HCT116 (cell line): ENCODE data around the gene TMEM271. TPM values are rescaled to one million over a fixed set of nuclear protein-coding genes. Genes with fewer than 3 reads are reported as not detected.

Experiments used
- ATAC-seq: fragments of 200-7000 bp; cut with Tn5 transposase; 2 replicates; pipeline ENCODE4 v1.9.1; 2020; ENCODE audit warnings: mild to moderate bottlenecking, moderate library complexity
- BruUV-seq: library from RNA; stranded (reverse); fragments of 400-500 nt; replicated peaks from 2 replicates; lab custom pipeline; 2021; lab: Mats Ljungman, UMichigan
- CTCF ChIA-PET: fragments of 300-600 bp; sonication (Branson Sonifier 250); formaldehyde crosslinking; loops from one replicate; lab custom pipeline; 2021; ENCODE audit warnings: antibody characterized with exemption; lab: Charles Lee
- POLR2A ChIA-PET: fragments of 300-600, 350-600 bp; sonication (Branson Sonifier 250); formaldehyde crosslinking; loops from one replicate; lab custom pipeline; 2021; ENCODE audit warnings: antibody characterized with exemption; lab: Charles Lee
- RAD21 ChIA-PET, 2 experiments: fragments of 300-600 bp; sonication (Branson Sonifier 250); formaldehyde crosslinking; loops; one replicate each; lab custom pipeline; 2023; ENCODE audit warnings: low total read pairs in 2 of 2; ENCODE audit not compliant: uncharacterized antibody in 2 of 2, unreplicated experiment in 2 of 2, low non-redundant PET in 1 of 2; lab: Charles Lee
- DNase-seq: peaks from one replicate; pipeline ENCODE4 v3.0.0-alpha.2; 2010; ENCODE audit warnings: low read depth, low spot score
- H2AFZ ChIP-seq: fragments of 200-600 bp; shearing (Covaris generic), sonication (generic); 2 replicates; pipeline ENCODE4 v1.6.1; 2017; ENCODE audit warnings: low read depth, mixed run types, mixed read lengths, antibody characterized with exemption, low read length; ENCODE audit not compliant: poor library complexity, severe bottlenecking
- H3K27ac ChIP-seq: 2 replicates; pipeline ENCODE4 v1.5.1; 2012; ENCODE audit warnings: low read depth, low read length
- H3K27me3 ChIP-seq: fragments of 200-600 bp; sonication (generic); 2 replicates; pipeline ENCODE4 v1.6.1; 2016; ENCODE audit warnings: mixed run types, low read length, mixed read lengths; ENCODE audit not compliant: insufficient read depth
- H3K36me3 ChIP-seq, 2 experiments: fragments of 200-500 bp in 1 of 2; fragments of 200-600 bp in 1 of 2; sonication (Bioruptor generic) in 1 of 2; sonication (generic) in 1 of 2; 2 replicates each; pipeline versions ENCODE4 v1.5.1 to v1.6.1; 2014 to 2016; ENCODE audit warnings: low read length in 2 of 2, inconsistent platforms in 1 of 2, mixed read lengths in 1 of 2, mixed run types in 1 of 2; ENCODE audit not compliant: insufficient read depth in 2 of 2, control insufficient read depth in 1 of 2
- H3K4me1 ChIP-seq, 2 experiments: fragments of 200-600 bp in 1 of 2; sonication (generic) in 1 of 2; 2 replicates each; pipeline versions ENCODE4 v1.5.1 to v1.6.1; 2012 to 2017; ENCODE audit warnings: low read length in 2 of 2, inconsistent platforms in 1 of 2, mild to moderate bottlenecking in 1 of 2, mixed read lengths in 1 of 2, mixed run types in 1 of 2, moderate library complexity in 1 of 2; ENCODE audit not compliant: insufficient read depth in 2 of 2, control insufficient read depth in 1 of 2
- H3K4me2 ChIP-seq: fragments of 200-600 bp; sonication (generic); 2 replicates; pipeline ENCODE4 v1.6.1; 2017; ENCODE audit warnings: mixed run types, low read length, mixed read lengths
- H3K4me3 ChIP-seq, 2 experiments: fragments of 200-600 bp in 1 of 2; sonication (generic) in 1 of 2; replicated peaks in 1 of 2; 2 replicates each; pipeline ENCODE4 v1.5.1; 2011 to 2016; ENCODE audit warnings: low read length in 2 of 2, control low read depth in 1 of 2, low read depth in 1 of 2, mild to moderate bottlenecking in 1 of 2, mixed read lengths in 1 of 2, mixed run types in 1 of 2
- H3K79me2 ChIP-seq: fragments of 200-600 bp; sonication (generic); 2 replicates; pipeline ENCODE4 v1.6.1; 2017; ENCODE audit warnings: mild to moderate bottlenecking, mixed run types, low read length, moderate library complexity, mixed read lengths; ENCODE audit not compliant: insufficient read depth
- H3K9ac ChIP-seq: fragments of 200-600 bp; sonication (generic); 2 replicates; pipeline ENCODE4 v1.6.1; 2016; ENCODE audit warnings: low read length, mixed read lengths
- H3K9me2 ChIP-seq: fragments of 200-600 bp; sonication (generic), shearing (Covaris generic); 2 replicates; pipeline ENCODE4 v1.6.1; 2017; ENCODE audit warnings: mixed run types, mild to moderate bottlenecking, moderate library complexity; ENCODE audit not compliant: insufficient read depth
- H3K9me3 ChIP-seq, 2 experiments: fragments of 200-500 bp in 1 of 2; fragments of 200-600 bp in 1 of 2; sonication (Bioruptor generic) in 1 of 2; sonication (generic) in 1 of 2; 2 replicates each; pipeline ENCODE4 v1.6.1; 2014 to 2017; ENCODE audit warnings: low read length in 2 of 2, mixed read lengths in 2 of 2, inconsistent platforms in 1 of 2, low read depth in 1 of 2, mild to moderate bottlenecking in 1 of 2, mixed run types in 1 of 2, moderate library complexity in 1 of 2; ENCODE audit not compliant: control insufficient read depth in 1 of 2, insufficient read depth in 1 of 2
- H4K20me1 ChIP-seq: fragments of 200-600 bp; sonication (generic), shearing (Covaris generic); 2 replicates; pipeline ENCODE4 v1.6.1; 2017; ENCODE audit warnings: mixed run types, mild to moderate bottlenecking, moderate library complexity; ENCODE audit not compliant: insufficient read depth
- CBX3 ChIP-seq: IDR thresholded peaks from 2 replicates; pipeline ENCODE4 v1.6.1; 2012; ENCODE audit warnings: low read depth
- CEBPB ChIP-seq: IDR thresholded peaks from 2 replicates; pipeline ENCODE4 v1.6.1; 2012; ENCODE audit warnings: low read depth
- CTCF ChIP-seq, 3 experiments: fragments of 200-600 bp in 1 of 3; sonication (generic) in 1 of 3; IDR thresholded peaks in 2 of 3; conservative IDR thresholded peaks in 1 of 3; 2 replicates each; pipeline ENCODE4 v1.5.1; 2012 to 2017; ENCODE audit warnings: low read depth in 2 of 3, low read length in 2 of 3, antibody characterized with exemption in 1 of 3, borderline replicate concordance in 1 of 3, control low read depth in 1 of 3, mild to moderate bottlenecking in 1 of 3, mixed read lengths in 1 of 3, mixed run types in 1 of 3, moderate library complexity in 1 of 3; ENCODE audit not compliant: insufficient read depth in 1 of 3
- EGR1 ChIP-seq: IDR thresholded peaks from 2 replicates; pipeline ENCODE4 v1.6.1; 2012; ENCODE audit warnings: low read depth
- ELF1 ChIP-seq: IDR thresholded peaks from 2 replicates; pipeline ENCODE4 v1.6.1; 2012; ENCODE audit warnings: low read depth, borderline replicate concordance
- FOSL1 ChIP-seq: IDR thresholded peaks from 2 replicates; pipeline ENCODE4 v1.6.1; 2012; ENCODE audit warnings: low read depth
- JUND ChIP-seq: IDR thresholded peaks from 2 replicates; pipeline ENCODE4 v1.6.1; 2012
- MAX ChIP-seq: IDR thresholded peaks from 2 replicates; pipeline ENCODE4 v1.6.1; 2012
- POLR2AphosphoS5 ChIP-seq: IDR thresholded peaks from 2 replicates; pipeline ENCODE4 v1.6.1; 2011; ENCODE audit warnings: mild to moderate bottlenecking, low read depth, low read length, moderate library complexity
- SP1 ChIP-seq: IDR thresholded peaks from 2 replicates; pipeline ENCODE4 v1.6.1; 2012; ENCODE audit warnings: low read depth
- TCF7L2 ChIP-seq: IDR thresholded peaks from 2 replicates; pipeline ENCODE4 v1.7.0; 2011; ENCODE audit warnings: borderline replicate concordance, inconsistent platforms; ENCODE audit not compliant: insufficient read depth, insufficient read length; ENCODE audit errors: extremely low read depth
- YY1 ChIP-seq: IDR thresholded peaks from 2 replicates; pipeline ENCODE4 v1.6.1; 2011; ENCODE audit warnings: low read length, low read depth, moderate library complexity, mild to moderate bottlenecking; ENCODE audit not compliant: insufficient replicate concordance; ENCODE audit errors: extremely low read depth
- ZFX ChIP-seq: fragments of 450-650 bp; IDR thresholded peaks from 2 replicates; pipeline ENCODE4 v1.6.1; 2017
- ZNF274 ChIP-seq: fragments of 200-500 bp; sonication (Bioruptor generic); IDR thresholded peaks from 2 replicates; pipeline ENCODE4 v1.6.1; 2014; ENCODE audit warnings: mild to moderate bottlenecking, low read depth, low read length, inconsistent platforms
- intact Hi-C: fragments of 100-400 bp; cut with micrococcal nuclease; formaldehyde crosslinking; loops from 2 replicates; pipeline ENCODE4 v1.10.0; 2022
- total RNA-seq: library from RNA; stranded (reverse); gene quantifications from one replicate; pipeline ENCODE4 v1.2.1, GENCODE V29; 2021; ENCODE audit not compliant: unreplicated experiment
- TF ChIP-seq, protein P1 (sequence below): IDR thresholded peaks from 2 replicates; pipeline ENCODE4 v1.6.1; 2012

The TMEM271 gene
- total RNA-seq, 1 experiment from 2014 or later: not detected

DNA sequence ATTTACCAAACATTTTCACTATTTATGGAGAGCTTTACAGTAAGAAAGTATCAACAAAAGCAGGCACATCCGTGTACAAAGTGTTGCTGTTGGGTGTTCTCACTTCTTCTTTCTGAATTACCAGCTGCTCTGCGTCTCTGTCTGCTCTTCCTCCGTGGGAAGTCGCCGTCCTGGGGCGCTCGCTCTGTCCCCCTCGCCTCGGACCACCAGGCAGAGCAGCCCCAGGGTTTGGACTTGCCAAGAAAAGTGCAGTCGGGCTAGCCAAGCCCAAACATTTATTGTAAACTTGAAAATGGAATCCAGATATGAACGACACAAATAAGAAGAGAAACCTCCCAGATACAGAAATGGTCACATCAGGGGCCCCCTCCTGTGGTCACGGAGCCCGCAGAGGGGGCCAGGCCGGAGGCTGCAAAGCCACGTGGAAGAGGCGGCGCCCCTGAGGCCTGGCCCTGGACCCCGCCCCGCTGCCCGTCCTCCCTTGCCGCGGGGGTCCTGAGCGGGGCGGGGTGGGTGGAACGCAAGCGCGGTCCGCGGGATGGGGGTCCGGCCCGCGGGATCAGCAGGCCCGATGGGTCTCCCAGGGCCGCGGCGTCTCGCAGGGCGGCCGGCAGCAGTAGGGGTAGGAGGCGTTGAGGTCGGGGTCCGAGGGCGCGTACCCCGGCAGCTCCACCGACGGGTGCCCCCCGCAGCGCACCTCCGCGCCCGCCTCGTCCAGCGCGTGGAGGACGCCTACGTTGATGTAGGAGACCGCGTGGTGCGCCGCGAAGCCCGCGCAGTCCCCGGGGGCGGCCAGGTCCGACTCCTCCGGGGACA lies 1.5 kb downstream of the TMEM271 start:
- ATAC-seq (no peak), DNase-seq (no peak)
- Histone ChIP-seq H3K27ac (no peak overlapping the region), H3K4me3 (no peak overlapping the region), H3K4me2 (no peak overlapping the region), H2AFZ (no peak overlapping the region), H3K79me2 (no peaks in the 10 kb centered on the region), H3K9me2 (no peaks in the 10 kb centered on the region), H3K9me3 (peaks cover 0 to 4% of the 10 kb centered on the region in 2 experiments; a peak in 1 of 4 replicates), H3K36me3 (no peaks in the 10 kb centered on the region), H4K20me1 (no peaks in the 10 kb centered on the region), H3K27me3 (no peaks in the 10 kb centered on the region), H3K9ac (no peak overlapping the region), H3K4me1 (no peaks in the 10 kb centered on the region)
- intact Hi-C loops: no loop called here
- RAD21 ChIA-PET: no interaction called here
- TF ChIP-seq TCF7L2 (no peak), FOSL1 (no peak), MAX (no peak)
- no TSS peak for BruUV-seq
- CTCF ChIA-PET: no interaction called here
- POLR2A ChIA-PET: no interaction called here

GRCh38 chr4:573122-573892 lies 2.8 kb downstream of the TMEM271 start:
- H3K27me3 ChIP-seq: no peaks in the 10 kb centered on the region
- H3K27ac ChIP-seq: no peak overlapping the region
- no peak overlapping the region for H3K4me3 ChIP-seq
- H3K36me3 ChIP-seq: no peaks in the 10 kb centered on the region
- ChIA-PET POLR2A (no interaction called here), RAD21 (no interaction called here), CTCF (no interaction called here)
- intact Hi-C loops: no loop called here
- no TSS peak for BruUV-seq
- H3K4me1 ChIP-seq: no peaks in the 10 kb centered on the region
- no peaks in the 10 kb centered on the region for H4K20me1 ChIP-seq
- no peaks in the 10 kb centered on the region for H3K79me2 ChIP-seq
- ATAC-seq: no peak
- DNase-seq: no peak
- no peaks in the 10 kb centered on the region for H3K9me2 ChIP-seq
- peaks cover 0 to 4% of the 10 kb centered on the region in 2 experiments; a peak in 1 of 4 replicates for H3K9me3 ChIP-seq
- H2AFZ ChIP-seq: no peak overlapping the region
- H3K4me2 ChIP-seq: no peak overlapping the region
- no peak overlapping the region for H3K9ac ChIP-seq
- no peak for TF ChIP-seq SP1
- no peak for TF ChIP-seq CTCF (IDR thresholded peaks at IDR 0.05 in 2 of 3, conservative IDR thresholded peaks at IDR 0.05 in 1 of 3; ENCODE audit: borderline replicate concordance in 1 of 3, insufficient read depth in 1 of 3, low read depth in 2 of 3, low read length in 2 of 3)
- TF ChIP-seq JUND: no peak
- no peak for TF ChIP-seq ZFX
- TF ChIP-seq EGR1: no peak
- TF ChIP-seq, protein P1, sequence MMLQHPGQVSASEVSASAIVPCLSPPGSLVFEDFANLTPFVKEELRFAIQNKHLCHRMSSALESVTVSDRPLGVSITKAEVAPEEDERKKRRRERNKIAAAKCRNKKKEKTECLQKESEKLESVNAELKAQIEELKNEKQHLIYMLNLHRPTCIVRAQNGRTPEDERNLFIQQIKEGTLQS: no peak
- TF ChIP-seq ELF1: no peak
- TF ChIP-seq POLR2AphosphoS5: no peak
- no peak for TF ChIP-seq ZNF274
- no peak for TF ChIP-seq CEBPB
- TF ChIP-seq FOSL1: no peak
- no peak for TF ChIP-seq YY1
- TF ChIP-seq CBX3: no peak
